Measurements from ENCODE around the gene EP400.
A peak's percentile ranks its signal among the peaks of the same experiment; 100 is the strongest.

EP400 gene

DNA sequence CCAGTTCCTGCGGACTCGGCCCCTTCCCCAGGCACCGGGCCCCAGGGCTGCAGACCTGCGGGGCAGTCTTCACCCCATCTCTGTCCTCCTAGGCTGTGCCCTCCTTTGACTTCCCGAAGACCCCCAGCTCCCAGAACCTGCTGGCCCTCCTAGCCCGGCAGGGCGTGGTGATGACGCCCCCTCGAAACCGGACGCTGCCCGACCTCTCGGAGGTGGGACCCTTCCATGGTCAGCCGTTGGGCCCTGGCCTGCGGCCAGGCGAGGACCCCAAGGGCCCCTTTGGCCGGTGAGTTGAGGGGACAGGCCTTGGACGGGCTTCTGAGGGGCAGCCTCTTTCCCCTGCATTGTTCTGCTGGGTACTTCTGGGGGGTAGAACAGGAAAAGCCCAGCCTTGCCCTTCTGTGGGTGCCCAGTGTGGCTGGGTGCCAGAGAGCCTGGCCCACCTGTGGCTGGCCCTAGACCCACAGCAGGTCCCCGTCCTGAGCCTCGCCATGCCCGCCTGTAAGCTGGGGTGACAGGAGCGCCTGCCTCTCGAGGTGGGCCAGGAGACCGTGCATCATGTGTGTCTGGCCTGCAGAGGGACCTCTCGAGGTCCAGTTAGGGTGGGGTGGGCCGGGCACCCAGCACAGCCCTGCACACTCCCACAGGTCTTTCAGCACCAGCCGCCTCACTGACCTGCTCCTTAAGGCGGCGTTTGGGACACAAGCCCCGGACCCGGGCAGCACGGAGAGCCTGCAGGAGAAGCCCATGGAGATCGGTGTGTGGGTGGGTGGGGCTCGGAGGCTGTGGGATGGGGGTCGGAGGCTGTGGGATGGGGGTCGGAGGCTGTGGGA lies 33.2 kb upstream of the EP400 start:
- H3K4me3 ChIP-seq (ENCODE audit: low read depth, low read length), result no peak overlapping the region
- DNase-seq (ENCODE audit: low read depth), result no peak
- no peak for TF ChIP-seq MAX (IDR thresholded peaks at IDR 0.05; ENCODE audit: low read depth, low read length)
- TF ChIP-seq POLR2A (IDR thresholded peaks at IDR 0.05; ENCODE audit: extremely low read depth, insufficient read length), result no peak
- TF ChIP-seq, protein P1, sequence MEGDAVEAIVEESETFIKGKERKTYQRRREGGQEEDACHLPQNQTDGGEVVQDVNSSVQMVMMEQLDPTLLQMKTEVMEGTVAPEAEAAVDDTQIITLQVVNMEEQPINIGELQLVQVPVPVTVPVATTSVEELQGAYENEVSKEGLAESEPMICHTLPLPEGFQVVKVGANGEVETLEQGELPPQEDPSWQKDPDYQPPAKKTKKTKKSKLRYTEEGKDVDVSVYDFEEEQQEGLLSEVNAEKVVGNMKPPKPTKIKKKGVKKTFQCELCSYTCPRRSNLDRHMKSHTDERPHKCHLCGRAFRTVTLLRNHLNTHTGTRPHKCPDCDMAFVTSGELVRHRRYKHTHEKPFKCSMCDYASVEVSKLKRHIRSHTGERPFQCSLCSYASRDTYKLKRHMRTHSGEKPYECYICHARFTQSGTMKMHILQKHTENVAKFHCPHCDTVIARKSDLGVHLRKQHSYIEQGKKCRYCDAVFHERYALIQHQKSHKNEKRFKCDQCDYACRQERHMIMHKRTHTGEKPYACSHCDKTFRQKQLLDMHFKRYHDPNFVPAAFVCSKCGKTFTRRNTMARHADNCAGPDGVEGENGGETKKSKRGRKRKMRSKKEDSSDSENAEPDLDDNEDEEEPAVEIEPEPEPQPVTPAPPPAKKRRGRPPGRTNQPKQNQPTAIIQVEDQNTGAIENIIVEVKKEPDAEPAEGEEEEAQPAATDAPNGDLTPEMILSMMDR (IDR thresholded peaks at IDR 0.05; ENCODE audit: low read depth, low read length), result peak; percentile 6
- TF ChIP-seq MYC (IDR thresholded peaks at IDR 0.05; ENCODE audit: low read depth, low read length), result no peak

GRCh38 chr12:131917139-131917710 lies 32.5 kb upstream of the EP400 start:
- no peak for DNase-seq (ENCODE audit: low read depth)
- TF ChIP-seq MAX (IDR thresholded peaks at IDR 0.05; ENCODE audit: low read depth, low read length) (no peak), POLR2A (IDR thresholded peaks at IDR 0.05; ENCODE audit: extremely low read depth, insufficient read length) (no peak), MYC (IDR thresholded peaks at IDR 0.05; ENCODE audit: low read depth, low read length) (no peak)
- TF ChIP-seq, protein P1 (IDR thresholded peaks at IDR 0.05; ENCODE audit: low read depth, low read length), result no peak
- H3K4me3 ChIP-seq (ENCODE audit: low read depth, low read length), result no peak overlapping the region

- TF ChIP-seq MYC (IDR thresholded peaks at IDR 0.05; ENCODE audit: low read depth, low read length) (no peak), MAX (IDR thresholded peaks at IDR 0.05; ENCODE audit: low read depth, low read length) (no peak), POLR2A (IDR thresholded peaks at IDR 0.05; ENCODE audit: extremely low read depth, insufficient read length) (no peak)
- TF ChIP-seq, protein P1 (IDR thresholded peaks at IDR 0.05; ENCODE audit: low read depth, low read length), result no peak
- DNase-seq (ENCODE audit: low read depth), result no peak
- H3K4me3 ChIP-seq (ENCODE audit: low read depth, low read length), result no peak overlapping the region
Observed at GRCh38 chr12:131917711-131918306, 31.9 kb upstream of the EP400 start.

DNA sequence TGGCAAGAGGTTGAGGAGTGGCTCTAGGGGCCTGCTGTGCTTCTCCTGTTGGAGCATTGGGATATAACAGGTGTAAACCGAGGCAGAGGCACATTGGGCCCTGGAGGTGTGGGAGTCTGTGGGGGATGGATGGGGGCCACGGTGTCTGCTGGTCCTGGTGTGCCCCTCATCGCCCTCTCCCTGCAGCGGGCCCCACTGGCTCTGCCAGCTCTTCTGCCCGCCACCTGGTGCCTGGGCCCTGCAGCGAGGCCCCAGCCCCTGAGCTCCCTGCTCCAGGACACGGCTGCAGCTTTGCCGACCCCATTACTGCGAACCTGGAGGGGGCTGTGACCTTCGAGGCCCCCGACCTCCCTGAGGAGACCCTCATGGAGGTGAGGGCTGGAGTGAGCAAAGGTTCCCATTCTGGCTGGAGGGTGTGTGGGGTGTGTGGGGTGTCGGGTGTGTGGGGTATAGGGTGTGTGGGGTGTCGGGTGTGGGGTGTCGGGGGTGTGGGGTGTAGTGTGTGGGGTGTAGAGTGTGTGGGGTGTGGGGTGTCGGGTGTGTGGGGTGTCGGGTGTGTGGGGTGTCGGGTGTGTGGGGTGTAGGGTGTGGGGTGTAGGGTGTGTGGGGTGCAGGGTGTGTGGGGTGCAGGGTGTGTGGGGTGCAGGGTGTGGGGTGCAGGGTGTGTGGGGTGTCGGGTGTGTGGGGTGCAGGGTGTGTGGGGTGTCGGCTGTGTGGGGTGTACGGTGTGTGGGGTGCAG lies 31.3 kb upstream of the EP400 start:
- DNase-seq (ENCODE audit: low read depth), result no peak
- TF ChIP-seq MAX (IDR thresholded peaks at IDR 0.05; ENCODE audit: low read depth, low read length), result no peak
- no peak for TF ChIP-seq MYC (IDR thresholded peaks at IDR 0.05; ENCODE audit: low read depth, low read length)
- TF ChIP-seq POLR2A (IDR thresholded peaks at IDR 0.05; ENCODE audit: extremely low read depth, insufficient read length), result no peak
- TF ChIP-seq, protein P1 (IDR thresholded peaks at IDR 0.05; ENCODE audit: low read depth, low read length), result no peak
- no peak overlapping the region for H3K4me3 ChIP-seq (ENCODE audit: low read depth, low read length)

DNA sequence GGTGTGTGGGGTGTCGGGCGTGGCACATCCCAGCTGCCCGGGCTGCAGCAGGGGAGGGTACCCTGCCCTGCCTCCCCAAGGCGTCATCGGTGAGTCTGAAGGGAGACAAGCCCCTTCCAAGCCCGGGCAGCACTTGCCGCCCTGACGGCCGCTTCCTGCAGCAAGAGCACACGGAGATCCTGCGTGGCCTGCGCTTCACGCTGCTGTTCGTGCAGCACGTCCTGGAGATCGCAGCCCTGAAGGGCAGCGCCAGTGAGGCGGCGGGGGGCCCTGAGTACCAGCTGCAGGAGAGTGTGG lies 30.7 kb upstream of the EP400 start:
- no peak overlapping the region for H3K4me3 ChIP-seq (ENCODE audit: low read depth, low read length)
- DNase-seq (ENCODE audit: low read depth), result no peak
- no peak for TF ChIP-seq MYC (IDR thresholded peaks at IDR 0.05; ENCODE audit: low read depth, low read length)
- no peak for TF ChIP-seq POLR2A (IDR thresholded peaks at IDR 0.05; ENCODE audit: extremely low read depth, insufficient read length)
- TF ChIP-seq, protein P1 (IDR thresholded peaks at IDR 0.05; ENCODE audit: low read depth, low read length), result no peak
- no peak for TF ChIP-seq MAX (IDR thresholded peaks at IDR 0.05; ENCODE audit: low read depth, low read length)

Measured in NB4 (cell line).